Fibroblast of skin of left quadriceps (primary cell): ENCODE results near the gene SLC8A1.

Source experiments
- DNase-seq, 2 experiments: peaks; one replicate each; pipeline ENCODE4 v3.0.0-alpha.2; 2013; ENCODE audit warnings: low read depth in 2 of 2

Gene SLC8A1

GRCh38 chr2:40273734-40274182, 178.1 kb downstream of the SLC8A1 start:
- no peak for DNase-seq

GRCh38 chr2:40271094-40271493, 180.8 kb downstream of the SLC8A1 start:
- DNase-seq = no peak

- no peak for DNase-seq
Measured at GRCh38 chr2:40270372-40270771, 181.5 kb downstream of the SLC8A1 start.

GRCh38 chr2:40268566-40268965, 183.3 kb downstream of the SLC8A1 start:
- DNase-seq = no peak

GRCh38 chr2:40266201-40266600, 185.7 kb downstream of the SLC8A1 start:
- no peak for DNase-seq

GRCh38 chr2:40265602-40266001, 186.3 kb downstream of the SLC8A1 start:
- DNase-seq = no peak

GRCh38 chr2:40261042-40261441, 190.8 kb downstream of the SLC8A1 start:
- DNase-seq = no peak

- DNase-seq = no peak
Measured at GRCh38 chr2:40260437-40260836, 191.5 kb downstream of the SLC8A1 start.

GRCh38 chr2:40259900-40260299, 192.0 kb downstream of the SLC8A1 start:
- no peak for DNase-seq

GRCh38 chr2:40258135-40258457, 193.8 kb downstream of the SLC8A1 start:
- DNase-seq = no peak

- DNase-seq = no peak
Measured at GRCh38 chr2:40257340-40258134, 194.4 kb downstream of the SLC8A1 start.

GRCh38 chr2:40256649-40257048, 195.2 kb downstream of the SLC8A1 start:
- DNase-seq = no peak

GRCh38 chr2:40256008-40256407, 195.9 kb downstream of the SLC8A1 start:
- no peak for DNase-seq

GRCh38 chr2:40255103-40255502, 196.8 kb downstream of the SLC8A1 start:
- DNase-seq = no peak

- no peak for DNase-seq
Measured at GRCh38 chr2:40254611-40255010, 197.3 kb downstream of the SLC8A1 start.

GRCh38 chr2:40251137-40251536, 200.8 kb downstream of the SLC8A1 start:
- no peak for DNase-seq

- no peak for DNase-seq
Measured at GRCh38 chr2:40249577-40249976, 202.3 kb downstream of the SLC8A1 start.

- no peak for DNase-seq
Measured at GRCh38 chr2:40248294-40248693, 203.6 kb downstream of the SLC8A1 start.

- peak; percentile 46 to 49 for DNase-seq
Measured at GRCh38 chr2:40244675-40245074, 207.2 kb downstream of the SLC8A1 start.

- DNase-seq = no peak
Measured at GRCh38 chr2:40244251-40244650, 207.6 kb downstream of the SLC8A1 start.

GRCh38 chr2:40243581-40244187, 208.2 kb downstream of the SLC8A1 start:
- DNase-seq = peak; percentile 67 to 72

- DNase-seq = no peak
Measured at GRCh38 chr2:40242315-40242714, 209.6 kb downstream of the SLC8A1 start.

- DNase-seq = peak; percentile 85 to 86
Measured at GRCh38 chr2:40240070-40240469, 211.8 kb downstream of the SLC8A1 start.
